Inferior parietal cortex (tissue), 1 donor: ENCODE data around the gene COQ4.
"Not testable (repeated sequence)": the region's sequence is repeated elsewhere in the genome, so short reads cannot be mapped to it uniquely, and the experiment has no call there.

Experiments
- DNase-seq: peaks from one replicate; pipeline ENCODE4 v3.0.0-alpha.2; 2016; ENCODE audit errors: extremely low spot score

COQ4 gene

DNA sequence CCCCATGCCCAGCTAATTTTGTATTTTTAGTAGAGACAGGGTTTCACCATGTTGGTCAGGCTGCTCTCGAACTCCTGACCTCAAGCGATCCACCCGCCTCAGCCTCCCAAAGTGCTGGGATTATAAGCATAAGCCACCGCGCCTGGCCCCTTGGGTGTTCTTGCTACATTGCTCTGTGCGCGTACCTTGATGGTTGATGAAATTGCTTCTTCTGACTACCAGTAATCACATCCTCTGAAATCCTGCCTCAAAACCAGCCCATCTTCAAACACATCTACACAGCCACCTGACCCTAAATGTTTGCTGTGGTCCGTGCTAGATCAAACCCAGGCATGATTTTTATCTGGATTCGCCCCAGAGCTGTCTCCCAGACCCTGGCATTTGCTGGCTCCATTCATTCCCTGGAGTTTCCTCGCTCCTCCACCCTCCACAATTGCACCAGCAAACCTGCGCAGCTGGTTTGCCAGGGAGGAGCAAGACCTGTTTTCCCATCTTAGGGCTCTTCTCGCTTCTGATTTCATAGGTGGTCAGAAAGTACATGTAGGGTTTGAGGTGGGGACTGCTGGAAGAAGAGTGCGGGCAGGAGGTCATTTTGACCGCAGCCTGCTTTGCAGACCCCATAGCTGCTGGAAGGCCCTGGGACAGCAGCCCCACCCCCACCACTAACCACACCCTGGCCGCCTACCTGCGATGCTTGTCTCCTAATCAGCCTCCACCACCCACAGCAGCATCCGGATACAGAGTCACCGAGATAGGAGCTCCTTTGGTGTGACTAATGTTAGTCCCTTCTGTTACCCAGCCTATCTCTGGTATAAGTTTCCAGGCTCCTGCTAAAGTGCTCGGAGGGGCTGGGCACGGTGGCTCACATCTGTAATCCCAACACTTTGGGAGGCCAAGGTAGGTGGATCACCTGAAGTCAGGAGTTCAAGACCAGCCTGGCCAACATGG lies 23.8 kb upstream of the COQ4 start:
- DNase-seq: no peak

DNA sequence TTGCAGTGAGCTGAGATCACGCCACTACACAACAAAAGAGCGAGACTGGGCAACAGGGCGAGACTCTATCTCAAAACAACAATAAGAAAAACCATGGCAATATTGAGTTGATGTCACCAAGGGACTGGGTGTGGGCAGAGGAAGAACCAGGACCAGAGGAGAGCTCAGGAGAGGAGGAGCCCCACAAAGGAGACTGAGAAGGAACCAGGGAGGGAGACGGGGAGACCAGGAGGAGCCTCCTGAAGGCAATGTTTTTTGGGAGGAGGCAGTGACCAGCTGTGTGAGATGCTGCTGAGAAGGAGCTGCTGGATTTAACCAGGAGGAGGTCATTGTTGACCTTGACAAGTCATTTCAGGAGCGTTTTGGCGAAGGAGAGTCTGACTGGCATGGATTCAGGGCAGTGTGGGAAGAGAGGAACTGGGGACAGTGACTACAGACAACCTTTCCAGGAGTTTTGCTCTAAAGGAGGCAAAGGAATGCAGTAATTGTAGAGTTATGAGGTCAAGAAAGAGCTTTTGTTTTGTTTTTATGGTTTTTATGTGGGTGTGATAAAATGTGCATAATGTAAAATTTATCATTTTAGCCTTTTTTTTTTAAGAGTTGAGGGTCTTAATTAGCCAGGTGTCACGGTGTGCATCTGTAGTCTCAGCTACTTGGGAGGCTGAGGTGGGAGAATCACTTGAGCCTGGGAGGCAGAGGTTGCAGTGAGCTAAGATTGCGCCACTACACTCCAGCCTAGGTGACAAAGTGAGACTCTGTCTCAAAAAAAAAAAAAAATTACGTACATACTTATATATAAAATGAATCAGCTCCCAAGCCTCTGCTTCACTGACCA lies 18.3 kb upstream of the COQ4 start:
- DNase-seq: no peak

DNA sequence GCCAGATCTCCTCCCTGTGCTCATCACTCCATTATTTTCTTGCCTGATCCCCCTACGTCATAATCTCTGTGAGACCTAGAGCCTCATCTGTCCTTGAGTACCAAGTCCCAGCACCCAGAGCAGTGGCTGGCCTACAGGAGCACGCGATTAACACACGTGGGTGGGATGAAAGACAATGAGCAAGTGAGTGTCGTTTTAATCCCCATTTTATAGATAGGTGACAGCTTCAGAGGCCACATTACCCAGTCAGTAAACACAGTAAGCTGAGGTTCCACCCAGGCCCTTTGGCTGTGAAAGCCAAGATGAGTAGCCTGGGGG lies 17.7 kb upstream of the COQ4 start:
- no peak for DNase-seq

DNA sequence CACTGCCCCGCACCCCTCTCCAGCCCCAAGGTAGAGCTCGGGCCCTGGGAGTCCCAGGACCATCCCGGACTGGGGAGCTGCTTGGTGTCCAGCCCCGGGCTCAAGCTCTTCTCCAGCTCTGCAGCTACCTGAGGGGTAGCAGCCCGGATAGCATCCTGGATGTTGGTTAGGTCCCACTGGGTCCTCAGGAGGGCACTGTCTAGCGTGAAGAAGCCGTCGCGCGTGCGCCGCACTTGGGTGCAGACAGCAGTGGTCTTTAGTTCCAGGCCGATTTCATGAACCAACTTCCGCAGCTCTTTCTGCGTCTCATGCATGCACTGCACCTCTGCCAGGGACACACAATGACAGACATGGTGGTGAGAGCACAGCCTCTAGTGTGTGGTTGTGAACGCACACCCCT lies 13.1 kb upstream of the COQ4 start:
- no peak for DNase-seq

DNA sequence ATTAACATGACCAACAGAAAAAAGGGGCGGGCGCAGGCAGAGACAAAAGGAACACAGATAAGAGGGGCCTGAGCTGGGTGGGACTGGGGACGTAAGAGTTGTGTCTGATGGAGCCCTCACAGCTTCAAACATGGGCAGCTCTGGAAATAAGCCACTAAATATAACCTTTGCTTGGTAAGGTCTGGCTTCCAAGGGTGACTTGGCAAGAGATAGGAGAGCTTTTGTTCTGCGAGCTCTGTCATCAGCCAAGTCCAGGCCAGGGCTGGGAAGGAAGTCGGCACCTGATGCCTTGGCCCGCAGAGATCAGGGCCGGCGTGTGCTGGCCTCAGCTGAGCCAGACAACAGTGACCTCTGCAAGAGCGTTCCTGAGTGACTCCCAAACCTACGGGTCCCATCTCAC lies 12.2 kb upstream of the COQ4 start:
- no peak for DNase-seq

DNA sequence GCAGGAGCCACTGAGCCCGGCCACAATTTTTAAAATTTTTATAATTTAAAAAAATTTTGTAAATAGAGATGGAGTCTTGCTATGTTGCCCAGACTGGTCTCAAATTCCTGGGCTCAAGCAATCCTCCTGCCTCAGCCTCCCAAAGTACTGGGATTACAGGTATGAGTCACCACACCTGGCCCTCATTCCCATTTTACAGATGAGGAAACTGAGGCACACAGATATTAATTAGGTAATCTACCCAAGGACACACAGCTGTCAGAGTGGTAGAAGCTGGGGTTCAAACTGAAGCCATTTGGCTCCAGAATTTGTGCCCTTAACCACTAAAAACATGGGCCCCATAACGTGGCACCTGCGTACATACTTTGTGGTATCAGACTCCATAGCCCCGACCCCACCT lies 7.9 kb upstream of the COQ4 start:
- no peak for DNase-seq

DNA sequence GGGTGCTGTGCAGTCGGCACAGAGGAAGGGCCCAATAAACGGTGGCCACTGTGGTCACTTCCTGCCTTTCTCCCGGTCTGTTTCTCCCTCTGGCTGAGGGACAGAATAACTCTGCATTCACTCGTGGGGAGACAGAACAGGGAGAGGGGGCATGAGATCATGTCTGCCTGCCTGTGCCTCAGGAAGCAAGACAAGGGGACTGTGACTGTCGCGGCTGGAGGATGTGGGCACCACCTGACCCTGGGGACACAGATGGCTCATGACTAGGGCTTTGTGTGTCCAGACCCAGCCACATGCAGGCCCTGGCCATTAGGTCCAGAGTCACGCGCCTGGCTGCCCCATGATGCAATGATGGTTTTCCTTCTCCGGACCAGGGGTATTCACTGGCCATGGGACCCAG lies 6.2 kb upstream of the COQ4 start:
- peak; percentile 84 for DNase-seq

DNA sequence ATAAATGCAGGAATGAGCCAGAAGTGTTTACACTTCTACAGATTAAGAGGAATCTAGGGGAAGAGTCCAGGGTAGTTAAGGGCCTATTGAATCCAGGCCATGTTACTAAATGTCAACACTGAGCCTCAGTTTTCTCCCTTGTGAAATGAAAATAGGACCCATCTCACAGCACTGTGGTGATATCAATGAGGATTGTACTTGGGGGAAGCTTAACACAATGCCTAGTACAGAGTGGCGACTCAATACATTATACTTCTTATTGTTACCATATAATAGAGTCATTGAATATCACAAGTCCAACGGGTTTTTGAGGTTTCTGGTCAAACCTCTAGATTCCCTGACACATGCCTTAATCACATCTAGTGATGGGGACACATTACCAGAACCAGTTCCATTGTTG lies 5.0 kb upstream of the COQ4 start:
- DNase-seq: no peak

DNA sequence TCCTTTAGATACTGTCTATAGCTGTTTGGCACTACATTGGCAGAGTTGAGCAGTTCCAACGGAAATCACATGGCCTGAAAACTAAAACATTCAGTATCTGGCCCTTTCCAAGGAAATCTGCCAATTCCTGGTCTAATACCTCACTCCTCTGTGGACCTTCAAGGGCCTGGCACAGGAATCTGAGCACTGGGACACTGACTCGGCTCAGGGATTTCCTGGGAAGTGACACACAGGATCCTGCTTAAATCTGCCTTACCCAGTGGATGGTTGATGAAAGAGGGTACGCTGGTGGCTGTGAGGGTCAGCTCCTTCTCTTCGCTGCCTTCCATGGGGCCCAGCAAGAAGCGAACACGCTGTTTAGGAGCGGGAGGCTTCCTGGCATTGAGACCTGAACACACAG lies 1.3 kb upstream of the COQ4 start:
- no peak for DNase-seq

DNA sequence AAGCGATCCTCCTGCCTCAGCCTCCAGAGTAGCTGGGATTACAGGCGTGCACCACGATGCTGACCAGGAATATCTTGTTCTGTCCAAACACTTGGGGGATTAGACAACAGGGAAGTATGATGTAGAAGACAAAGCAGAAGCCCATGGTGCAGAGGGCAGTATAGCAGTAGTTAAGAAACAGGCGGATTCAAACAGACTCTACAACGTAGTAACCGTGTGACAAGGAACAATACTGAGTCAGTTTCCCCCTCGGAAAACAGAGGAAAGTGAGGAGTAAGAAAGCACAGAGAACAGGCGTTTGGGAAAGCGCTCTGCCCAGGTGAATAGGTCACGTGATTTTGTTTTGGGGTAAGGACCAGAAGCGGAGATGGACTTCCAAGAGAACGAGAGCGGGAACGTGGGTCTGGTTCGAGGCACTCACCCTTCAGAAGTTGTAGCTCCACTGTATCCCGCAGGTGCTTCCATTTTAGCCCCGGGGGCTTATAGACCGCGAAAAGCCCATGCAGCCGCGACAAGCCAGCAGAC lies 698 bp upstream of the COQ4 start:
- no peak for DNase-seq

DNA sequence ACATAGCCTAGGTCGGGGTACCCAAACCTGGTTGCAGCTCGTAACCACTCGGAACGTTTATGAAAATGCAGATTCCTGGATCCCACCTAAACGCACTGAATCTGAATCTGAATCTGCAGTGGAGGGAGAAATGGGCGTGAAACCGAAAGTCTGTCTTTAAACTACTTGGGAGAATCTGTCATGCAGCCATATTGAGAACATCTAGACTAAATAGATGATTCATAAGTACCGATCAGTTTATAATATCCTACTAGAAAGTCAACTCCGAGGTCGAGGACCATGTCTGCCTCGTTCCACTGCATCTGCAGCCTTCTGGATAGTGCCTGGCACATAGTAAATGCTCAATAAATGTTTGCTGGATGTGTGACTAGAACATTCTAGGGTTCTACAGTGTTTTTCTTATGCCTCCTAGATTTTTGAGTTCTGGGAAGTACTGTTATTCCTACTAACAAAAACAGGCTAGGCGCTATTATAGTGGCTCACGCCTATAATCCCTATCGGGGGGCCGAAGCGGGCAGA lies 632 bp downstream of the COQ4 start:
- DNase-seq: no peak

DNA sequence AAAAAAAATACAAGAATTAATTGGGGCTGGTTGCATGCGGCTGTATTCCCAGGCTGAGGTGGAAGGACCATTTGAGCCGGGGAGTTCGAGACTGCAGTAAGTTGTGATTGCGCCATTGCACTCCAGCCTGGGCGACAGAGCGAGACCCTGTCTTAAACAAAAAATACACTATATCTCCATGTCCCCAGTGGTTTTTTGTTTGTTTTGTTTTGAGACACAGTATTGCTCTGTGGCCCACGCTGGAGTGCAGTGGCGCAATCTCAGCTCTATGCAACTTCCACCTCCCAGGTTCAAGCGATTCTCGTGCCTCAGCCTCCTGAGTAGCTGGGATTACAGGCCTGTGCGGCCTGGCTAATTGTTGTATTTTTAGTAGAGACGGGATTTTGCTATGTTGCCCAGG lies 1.2 kb downstream of the COQ4 start:
- no peak for DNase-seq

DNA sequence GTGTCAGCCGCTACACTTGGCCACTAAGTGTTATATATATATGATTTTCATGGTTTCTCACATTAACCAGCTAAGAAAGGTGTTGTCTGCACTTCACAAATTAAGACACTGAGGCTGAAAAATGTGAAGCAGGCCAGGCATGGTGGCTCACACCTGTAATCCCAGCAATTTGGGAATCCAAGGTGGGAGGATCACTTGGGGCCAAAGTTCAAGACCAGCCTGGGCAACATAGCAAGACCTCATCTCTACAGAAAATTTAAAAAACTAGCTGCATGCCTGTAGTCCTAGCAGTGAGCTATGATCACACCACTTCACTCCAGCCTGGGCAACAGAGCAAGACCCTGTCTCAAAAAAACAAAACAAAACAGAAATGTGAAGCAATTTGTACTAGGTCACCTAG lies 1.8 kb downstream of the COQ4 start:
- no peak for DNase-seq

DNA sequence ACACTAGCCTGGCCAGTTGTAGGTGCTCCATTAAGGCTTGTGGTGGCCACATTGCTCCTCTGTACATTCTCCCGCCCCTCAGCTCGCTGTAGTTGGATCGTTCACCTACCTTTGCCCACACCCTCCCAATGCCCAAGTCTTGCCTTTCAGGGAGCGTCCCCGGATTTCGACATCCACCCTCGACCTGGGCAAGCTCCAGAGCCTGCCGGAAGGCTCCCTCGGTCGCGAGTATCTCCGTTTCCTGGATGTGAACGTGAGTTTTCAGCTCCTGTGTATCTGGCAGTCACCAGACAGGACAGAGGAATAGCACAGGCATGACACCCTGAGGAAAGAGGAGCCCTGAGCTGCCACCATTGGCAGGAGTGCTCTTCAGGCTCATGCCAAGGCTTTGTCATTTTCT lies 3.0 kb downstream of the COQ4 start:
- DNase-seq: no peak

DNA sequence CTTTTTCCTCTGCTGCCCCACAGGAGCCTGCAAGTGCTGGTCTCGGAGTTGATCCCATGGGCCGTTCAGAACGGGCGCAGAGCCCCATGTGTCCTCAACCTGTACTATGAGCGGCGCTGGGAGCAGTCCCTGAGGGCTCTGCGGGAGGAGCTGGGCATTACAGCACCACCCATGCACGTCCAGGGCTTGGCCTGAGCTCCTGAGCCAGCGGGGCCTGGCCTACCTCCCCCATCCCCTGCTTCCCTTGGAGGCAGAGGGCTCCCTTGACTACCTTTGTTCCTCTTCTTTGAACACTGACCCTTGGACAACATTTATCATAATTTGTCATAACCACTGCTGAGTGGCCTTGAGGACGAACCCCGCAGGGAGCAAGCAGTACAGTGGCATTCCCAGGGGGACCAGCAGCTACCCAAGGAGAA lies 10.8 kb downstream of the COQ4 start:
- no peak for DNase-seq

DNA sequence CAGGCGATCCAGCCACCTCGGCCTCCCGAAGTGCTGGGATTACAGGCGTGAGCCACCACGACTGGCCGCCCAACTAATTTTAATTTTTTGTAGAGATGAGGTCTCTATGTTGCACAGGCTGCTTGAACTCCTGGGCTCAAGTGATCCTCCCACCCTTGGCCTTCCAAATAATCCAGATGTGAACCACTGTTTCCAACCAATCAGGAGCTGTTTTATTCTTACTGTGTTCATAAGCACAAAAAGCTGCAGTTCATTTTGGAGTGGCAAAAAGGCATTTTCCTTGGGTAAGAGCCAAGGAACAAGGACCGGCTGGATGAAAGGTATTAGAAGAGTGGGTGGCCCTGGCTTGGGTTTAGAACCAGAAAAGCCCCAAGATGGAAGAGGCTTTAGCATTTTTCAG lies 12.5 kb downstream of the COQ4 start:
- no peak for DNase-seq

DNA sequence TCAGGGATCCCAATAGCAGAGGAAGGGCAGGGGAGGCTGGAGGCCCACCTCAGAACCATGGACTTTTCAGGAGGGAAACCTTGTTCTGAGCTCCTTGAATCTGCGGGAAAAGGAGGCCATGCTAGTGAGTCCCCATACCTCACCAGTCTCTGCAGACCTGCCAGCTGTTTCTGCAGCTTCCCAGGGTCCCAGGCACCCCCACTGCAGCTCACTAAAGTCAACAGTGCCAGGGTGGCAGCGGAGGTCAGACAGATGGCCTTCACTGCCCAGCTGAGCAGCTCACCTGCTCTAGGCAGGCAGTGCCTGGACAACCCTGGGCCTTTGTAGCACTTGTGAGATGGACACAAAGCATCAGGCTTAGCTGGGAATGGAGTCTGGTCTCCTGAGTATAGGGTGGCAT lies 13.3 kb downstream of the COQ4 start:
- DNase-seq: no peak

DNA sequence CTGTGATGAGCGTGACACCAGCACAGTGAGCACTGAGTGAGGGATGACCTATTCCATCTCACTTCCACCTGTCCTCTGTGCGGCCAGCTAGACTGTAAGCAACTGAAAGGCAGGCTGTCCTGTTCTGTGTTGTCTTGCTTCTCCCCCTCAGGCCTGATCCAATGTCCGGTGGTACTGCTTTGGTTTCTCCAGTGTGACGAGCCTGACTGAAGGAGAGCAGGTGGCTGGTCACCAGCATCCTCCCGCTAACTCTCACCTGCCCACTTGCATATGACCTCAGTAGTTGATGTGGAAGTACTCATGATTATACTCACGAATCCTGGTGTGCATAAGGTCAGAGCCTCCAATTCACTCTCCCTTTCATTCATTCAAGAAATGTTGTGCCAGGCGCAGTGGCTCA lies 15.3 kb downstream of the COQ4 start:
- DNase-seq: no peak

DNA sequence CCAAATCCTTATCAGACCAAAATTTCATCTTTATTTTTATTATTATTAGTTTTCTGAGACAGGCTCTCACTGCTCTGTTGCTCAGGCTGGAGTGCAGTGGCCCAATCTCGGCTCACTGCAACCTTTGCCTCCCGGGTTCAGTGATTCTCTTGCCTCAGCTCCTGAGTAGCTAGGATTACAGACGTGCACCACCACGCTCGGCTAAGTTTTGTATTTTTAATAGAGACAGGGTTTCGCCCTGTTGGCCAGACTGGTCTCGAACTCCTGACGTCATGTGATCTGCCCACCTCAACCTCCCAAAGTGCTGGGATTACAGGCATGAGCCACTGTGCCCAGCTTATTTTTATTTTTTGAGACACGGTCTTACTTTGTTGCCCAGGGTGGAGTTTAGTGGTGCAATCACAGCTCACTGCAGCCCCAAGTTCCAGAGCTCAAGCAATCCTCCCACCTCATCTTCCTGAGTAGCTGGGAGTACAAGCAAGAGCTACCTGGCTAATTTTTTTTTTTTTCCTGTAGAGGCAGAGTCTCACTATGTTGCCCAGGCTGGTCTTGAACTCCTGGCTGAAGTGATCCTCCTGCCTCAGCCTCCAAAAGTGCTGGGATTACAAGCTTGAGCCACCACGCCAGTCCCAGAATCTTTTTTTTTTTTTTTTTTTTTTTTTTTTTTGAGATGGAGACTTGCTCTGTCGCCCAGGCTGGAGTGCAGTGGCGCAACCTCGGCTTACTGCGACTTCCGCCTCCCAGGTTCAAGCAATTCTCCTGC lies 16.4 kb downstream of the COQ4 start:
- not testable (repeated sequence) for DNase-seq

DNA sequence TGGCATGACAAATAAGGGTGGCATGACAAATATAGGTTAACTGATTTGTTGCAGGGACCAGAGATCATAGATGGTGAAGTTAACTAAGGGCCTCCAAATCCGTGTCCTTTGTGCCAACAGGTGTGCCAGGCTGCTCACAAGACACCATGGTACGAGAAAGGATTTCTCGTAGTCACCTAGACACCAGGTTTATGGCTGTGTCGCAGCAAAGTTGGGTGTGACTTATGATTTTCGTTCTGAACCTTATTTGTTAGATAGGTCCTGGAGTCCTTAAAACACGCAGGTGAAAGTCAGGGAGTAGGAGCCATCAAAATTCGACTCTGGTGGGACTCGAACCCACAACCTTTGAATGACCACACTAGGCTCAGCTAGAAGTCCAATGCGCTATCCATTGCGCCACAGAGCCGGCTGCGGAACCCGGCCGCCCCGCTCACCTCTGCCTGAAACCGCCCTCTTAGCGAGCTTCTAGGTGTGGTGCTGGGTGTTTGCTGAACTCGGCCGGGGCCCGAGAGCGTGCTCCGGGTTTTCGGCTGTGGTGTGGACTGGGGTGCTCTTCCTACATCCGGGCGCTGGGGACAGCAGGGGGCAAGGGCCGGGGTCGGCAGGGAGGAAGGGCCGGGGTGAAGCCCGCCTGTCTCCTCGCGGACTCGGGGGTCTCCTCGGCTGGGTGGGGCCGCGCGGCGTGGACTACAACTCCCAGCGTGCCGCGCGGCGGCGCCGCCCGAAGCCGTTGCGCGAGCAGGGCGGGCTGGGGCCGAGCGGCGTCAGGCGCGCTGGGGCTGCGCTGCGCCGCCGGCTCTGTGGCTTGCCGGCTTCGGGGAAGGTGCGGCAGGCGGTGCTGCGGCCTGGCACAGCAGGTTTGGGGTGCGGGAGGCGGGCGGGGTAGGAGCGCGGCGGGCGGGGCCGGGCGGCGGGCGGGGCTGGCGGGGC lies 17.4 kb downstream of the COQ4 start, which contains the start of gene SLC27A4:
TSS of gene SLC27A4 (plus strand) at position 767 of the 930 bp plus-strand sequence. CDS start 2,606 bp downstream, outside the sequence.
- peak; percentile 72 for DNase-seq
